PC-3 (cell line): ENCODE measurements around the gene JADE3. TPM values are rescaled to one million over a fixed set of nuclear protein-coding genes. Genes with fewer than 3 reads are reported as not detected.

Experiments
- ATAC-seq: fragments of 200-7000 bp; cut with Tn5 transposase; 2 replicates; pipeline ENCODE4 v1.9.1; 2020; ENCODE audit warnings: mild to moderate bottlenecking, moderate library complexity
- BruUV-seq: library from RNA; stranded (reverse); fragments of 400-500 nt; replicated peaks from 2 replicates; lab custom pipeline; 2021; lab: Mats Ljungman, UMichigan
- CTCF ChIA-PET: fragments of 300-600 bp; sonication (Branson Sonifier 250); formaldehyde crosslinking; loops from one replicate; lab custom pipeline; 2022; ENCODE audit warnings: antibody characterized with exemption; lab: Charles Lee
- POLR2A ChIA-PET: fragments of 300-600 bp; sonication (Branson Sonifier 250); formaldehyde crosslinking; loops from one replicate; lab custom pipeline; 2022; ENCODE audit warnings: antibody characterized with exemption; ENCODE audit not compliant: unreplicated experiment; lab: Charles Lee
- DNase-seq: peaks from one replicate; pipeline ENCODE4 v3.0.0-alpha.2; 2015
- H2AFZ ChIP-seq: fragments of 300-600 bp; sonication (generic); 2 replicates; pipeline ENCODE4 v1.6.0; 2016; ENCODE audit warnings: antibody characterized with exemption, low read length
- H3F3A ChIP-seq: fragments of 300-600 bp; sonication (generic); one replicate; pipeline ENCODE4 v1.6.0; 2017; ENCODE audit warnings: antibody characterized with exemption, low read length, control low read depth, mild to moderate bottlenecking; ENCODE audit not compliant: unreplicated experiment
- H3K27ac ChIP-seq: fragments of 300-600 bp; sonication (generic); 2 replicates; pipeline ENCODE4 v1.5.1; 2016; ENCODE audit warnings: mild to moderate bottlenecking, low read length
- H3K27me3 ChIP-seq: fragments of 300-600 bp; sonication (generic); 2 replicates; pipeline ENCODE4 v1.6.1; 2016; ENCODE audit warnings: low read length, mixed read lengths
- H3K36me3 ChIP-seq: fragments of 300-600 bp; sonication (generic); 2 replicates; pipeline ENCODE4 v1.6.1; 2016; ENCODE audit warnings: low read depth, mixed run types, low read length, mixed read lengths
- H3K4me1 ChIP-seq: fragments of 300-600 bp; sonication (generic); 2 replicates; pipeline ENCODE4 v1.5.1; 2016; ENCODE audit warnings: low read length; ENCODE audit not compliant: insufficient read depth
- H3K4me2 ChIP-seq: fragments of 300-600 bp; sonication (generic); 2 replicates; pipeline ENCODE4 v1.6.0; 2016; ENCODE audit warnings: low read length
- H3K4me3 ChIP-seq: fragments of 300-600 bp; sonication (generic); 2 replicates; pipeline ENCODE4 v1.5.1; 2016; ENCODE audit warnings: mild to moderate bottlenecking, low read length, mixed read lengths
- H3K79me2 ChIP-seq: fragments of 300-600 bp; sonication (generic); 2 replicates; pipeline ENCODE4 v1.6.1; 2017; ENCODE audit warnings: low read length, mixed read lengths
- H3K9ac ChIP-seq: fragments of 300-600 bp; sonication (generic); 2 replicates; pipeline ENCODE4 v1.6.0; 2016; ENCODE audit warnings: mild to moderate bottlenecking, low read length
- H3K9me2 ChIP-seq: fragments of 300-600 bp; sonication (generic); replicated peaks from 2 replicates; pipeline ENCODE4 v1.6.1; 2016; ENCODE audit warnings: mixed run types, low read length, mixed read lengths
- H3K9me3 ChIP-seq: fragments of 300-600 bp; sonication (generic); 2 replicates; pipeline ENCODE4 v1.6.1; 2016; ENCODE audit warnings: low read length, mixed read lengths
- H4K20me1 ChIP-seq: fragments of 300-600 bp; sonication (generic); 2 replicates; pipeline ENCODE4 v1.6.1; 2016; ENCODE audit warnings: low read length, mixed read lengths
- CTCF ChIP-seq: fragments of 300-600 bp; sonication (generic); conservative IDR thresholded peaks from 2 replicates; pipeline ENCODE4 v1.5.1; 2017; ENCODE audit warnings: antibody characterized with exemption, low read depth, mild to moderate bottlenecking, low read length
- EZH2 ChIP-seq: fragments of 300-600 bp; sonication (generic); IDR thresholded peaks from one replicate; pipeline ENCODE4 v1.6.1; 2017; ENCODE audit warnings: antibody characterized with exemption, mild to moderate bottlenecking, low read length; ENCODE audit not compliant: unreplicated experiment
- EZH2phosphoT487 ChIP-seq: fragments of 300-600 bp; sonication (generic); IDR thresholded peaks from 2 replicates; pipeline ENCODE4 v1.6.1; 2018; ENCODE audit warnings: mild to moderate bottlenecking, antibody characterized with exemption, low read length, borderline replicate concordance
- intact Hi-C: fragments of 100-400 bp; cut with micrococcal nuclease; formaldehyde crosslinking; loops from 2 replicates; pipeline ENCODE4 v1.9.0; 2023
- total RNA-seq: library from RNA; depleted of rRNA; stranded (reverse); fragments of >200 nt; gene quantifications from 2 replicates; pipeline ENCODE4 v1.2.3, GENCODE V29; 2014

The JADE3 gene
- total RNA-seq, 1 experiment from 2014 or later, result 7.1 TPM

- intact Hi-C loops, result no loop called here
- ChIA-PET POLR2A (no interaction called here), CTCF (no interaction called here)
- TF ChIP-seq EZH2 (no peak), EZH2phosphoT487 (no peak), CTCF (no peak)
- no peaks in the 10 kb centered on the region for H3K27me3 ChIP-seq
- ATAC-seq (no peak), DNase-seq (no peak)
- H3K9me3 ChIP-seq, result no peaks in the 10 kb centered on the region
- H3K79me2 ChIP-seq, result no peaks in the 10 kb centered on the region
- H3K4me2 ChIP-seq, result no peak overlapping the region
- H4K20me1 ChIP-seq, result no peaks in the 10 kb centered on the region
- H3K27ac ChIP-seq, result no peak overlapping the region
- no peaks in the 10 kb centered on the region for H3F3A ChIP-seq
- H3K4me3 ChIP-seq, result no peak overlapping the region
- H3K36me3 ChIP-seq, result no peaks in the 10 kb centered on the region
- H2AFZ ChIP-seq, result no peak overlapping the region
- no peaks in the 10 kb centered on the region for H3K9me2 ChIP-seq
- H3K4me1 ChIP-seq, result no peaks in the 10 kb centered on the region
- no peak overlapping the region for H3K9ac ChIP-seq
- BruUV-seq, result no TSS peak
Measured at GRCh38 chrX:47012131-47012530, 99.9 kb downstream of the JADE3 start.

GRCh38 chrX:47026198-47026597 lies 114.0 kb downstream of the JADE3 start:
- no TSS peak for BruUV-seq
- no peak for TF ChIP-seq EZH2
- no peak for TF ChIP-seq EZH2phosphoT487
- no peak for TF ChIP-seq CTCF
- intact Hi-C loops, result no loop called here
- POLR2A ChIA-PET, result no interaction called here
- H3K4me2 ChIP-seq, result no peak overlapping the region
- H4K20me1 ChIP-seq, result no peaks in the 10 kb centered on the region
- no peaks in the 10 kb centered on the region for H3K79me2 ChIP-seq
- DNase-seq (no peak), ATAC-seq (no peak)
- no peaks in the 10 kb centered on the region for H3K9me2 ChIP-seq
- H3K27me3 ChIP-seq, result no peaks in the 10 kb centered on the region
- H2AFZ ChIP-seq, result no peak overlapping the region
- H3K9me3 ChIP-seq, result no peaks in the 10 kb centered on the region
- H3K27ac ChIP-seq, result no peak overlapping the region
- CTCF ChIA-PET, result no interaction called here
- no peak overlapping the region for H3K9ac ChIP-seq
- no peaks in the 10 kb centered on the region for H3F3A ChIP-seq
- H3K4me3 ChIP-seq, result no peak overlapping the region
- H3K36me3 ChIP-seq, result no peaks in the 10 kb centered on the region; the same call in 1 of the 2 replicates
- H3K4me1 ChIP-seq, result no peaks in the 10 kb centered on the region

DNA sequence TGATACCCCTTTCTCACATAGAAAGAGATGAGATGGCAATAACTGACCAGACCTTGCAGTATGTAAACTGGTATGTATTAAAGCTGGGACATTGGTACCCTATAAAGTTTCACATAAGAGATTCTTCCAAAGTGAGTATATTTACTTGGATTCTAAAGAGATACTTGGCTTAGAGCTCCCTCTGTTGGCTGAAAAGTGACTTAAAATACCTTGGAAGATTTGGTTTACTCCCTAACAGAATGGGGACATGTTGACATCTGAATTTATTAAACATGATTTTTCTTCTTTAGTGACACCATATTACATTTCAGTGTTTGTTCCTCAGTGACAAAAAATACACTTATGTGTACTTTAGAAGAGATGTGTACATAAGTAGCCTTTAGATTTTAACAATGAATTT lies 118.1 kb downstream of the JADE3 start:
- Histone ChIP-seq H3K4me1 (no peaks in the 10 kb centered on the region), H3K4me2 (no peak overlapping the region), H3K9me3 (no peaks in the 10 kb centered on the region), H4K20me1 (no peaks in the 10 kb centered on the region), H3K9ac (no peak overlapping the region), H2AFZ (no peak overlapping the region), H3K79me2 (no peaks in the 10 kb centered on the region), H3K27ac (no peak overlapping the region), H3F3A (no peaks in the 10 kb centered on the region), H3K9me2 (no peaks in the 10 kb centered on the region), H3K36me3 (no peaks in the 10 kb centered on the region; the same call in 1 of the 2 replicates), H3K27me3 (no peaks in the 10 kb centered on the region), H3K4me3 (no peak overlapping the region)
- ChIA-PET POLR2A (no interaction called here), CTCF (interaction anchor here (0.6 to 0.7 kb wide), 2 partner anchors 32 to 170 kb away, joined by 3 read pairs; no protein-coding TSS in a partner anchor)
- intact Hi-C loops, result loop anchor here (1.0 to 5.0 kb wide), 2 partner anchors 62 to 126 kb away; no protein-coding TSS in a partner anchor
- DNase-seq (peak; percentile 89), ATAC-seq (peak; percentile 64)
- TF ChIP-seq CTCF, result peak; percentile 74
- TF ChIP-seq EZH2phosphoT487, result no peak
- BruUV-seq, result no TSS peak
